Measurements from ENCODE around the gene MPPE1. TPM values are rescaled to one million over a fixed set of nuclear protein-coding genes. Genes with fewer than 3 reads are reported as not detected.
A peak's percentile ranks its signal among the peaks of the same experiment; 100 is the strongest.

The MPPE1 gene
- total and polyA plus RNA-seq, 8 donors: 39.8 to 68.0 (median 43.9) TPM

- Histone ChIP-seq H3K4me1 (peaks cover 15 to 42% of the 10 kb centered on the region in 2 donors), H3K36me3 (peaks cover 0 to 29% of the 10 kb centered on the region in 2 donors), H3K27ac (peak overlapping the region; percentile 100), H3K9me3 (no peaks in the 10 kb centered on the region), H3K27me3 (no peaks in the 10 kb centered on the region), H3K4me3 (peak overlapping the region; percentile 68 to 76)
- TF ChIP-seq, protein P1, sequence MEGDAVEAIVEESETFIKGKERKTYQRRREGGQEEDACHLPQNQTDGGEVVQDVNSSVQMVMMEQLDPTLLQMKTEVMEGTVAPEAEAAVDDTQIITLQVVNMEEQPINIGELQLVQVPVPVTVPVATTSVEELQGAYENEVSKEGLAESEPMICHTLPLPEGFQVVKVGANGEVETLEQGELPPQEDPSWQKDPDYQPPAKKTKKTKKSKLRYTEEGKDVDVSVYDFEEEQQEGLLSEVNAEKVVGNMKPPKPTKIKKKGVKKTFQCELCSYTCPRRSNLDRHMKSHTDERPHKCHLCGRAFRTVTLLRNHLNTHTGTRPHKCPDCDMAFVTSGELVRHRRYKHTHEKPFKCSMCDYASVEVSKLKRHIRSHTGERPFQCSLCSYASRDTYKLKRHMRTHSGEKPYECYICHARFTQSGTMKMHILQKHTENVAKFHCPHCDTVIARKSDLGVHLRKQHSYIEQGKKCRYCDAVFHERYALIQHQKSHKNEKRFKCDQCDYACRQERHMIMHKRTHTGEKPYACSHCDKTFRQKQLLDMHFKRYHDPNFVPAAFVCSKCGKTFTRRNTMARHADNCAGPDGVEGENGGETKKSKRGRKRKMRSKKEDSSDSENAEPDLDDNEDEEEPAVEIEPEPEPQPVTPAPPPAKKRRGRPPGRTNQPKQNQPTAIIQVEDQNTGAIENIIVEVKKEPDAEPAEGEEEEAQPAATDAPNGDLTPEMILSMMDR (IDR thresholded peaks at IDR 0.05): no peak
- no peak for ATAC-seq
- intact Hi-C loops (cut with DNase I): no loop called here
- no peak for DNase-seq
Measured at GRCh38 chr18:11906926-11907874, 917 bp downstream of the MPPE1 start.

DNA sequence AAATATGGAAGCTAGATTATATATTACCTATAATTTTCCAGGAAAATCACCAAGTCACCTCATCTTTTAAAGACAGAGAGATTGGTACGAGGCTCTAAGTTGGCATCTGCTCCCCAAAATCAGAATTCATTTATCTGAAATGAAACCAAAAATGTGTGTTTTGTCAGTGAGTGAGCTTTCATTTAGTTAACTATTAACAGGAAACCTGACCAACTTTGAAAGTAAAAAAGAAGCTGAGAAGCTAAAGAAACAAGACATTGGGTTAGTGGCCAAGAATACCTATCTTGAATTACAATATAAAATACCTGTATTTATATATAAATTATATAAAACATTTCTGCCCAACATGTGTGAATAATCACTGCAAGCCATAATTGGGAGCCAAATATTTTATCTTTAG lies 1.9 kb downstream of the MPPE1 start:
- Histone ChIP-seq H3K9me3 (no peaks in the 10 kb centered on the region), H3K27me3 (no peaks in the 10 kb centered on the region), H3K4me3 (no peak overlapping the region), H3K27ac (no peak overlapping the region), H3K36me3 (peaks cover 0 to 37% of the 10 kb centered on the region in 2 donors), H3K4me1 (peaks cover 15 to 42% of the 10 kb centered on the region in 2 donors)
- ATAC-seq (no peak), DNase-seq (no peak)
- TF ChIP-seq, protein P1 (IDR thresholded peaks at IDR 0.05): no peak
- intact Hi-C loops (cut with DNase I): no loop called here

- H3K4me3 ChIP-seq: no peak overlapping the region
- ATAC-seq: no peak
- H3K36me3 ChIP-seq: peaks cover 0 to 40% of the 10 kb centered on the region in 2 donors
- no peak for DNase-seq
- H3K27ac ChIP-seq: peak overlapping the region in 1 of 2 donors; percentile 41
- H3K4me1 ChIP-seq: peaks cover 15 to 42% of the 10 kb centered on the region in 2 donors
- TF ChIP-seq, protein P1 (IDR thresholded peaks at IDR 0.05): no peak
- intact Hi-C loops (cut with DNase I): no loop called here
- H3K27me3 ChIP-seq: no peaks in the 10 kb centered on the region
- H3K9me3 ChIP-seq: no peaks in the 10 kb centered on the region
Measured at GRCh38 chr18:11905613-11906012, 2.5 kb downstream of the MPPE1 start.

- peak overlapping the region in 1 of 2 donors; percentile 4 for H3K27ac ChIP-seq
- intact Hi-C loops (cut with DNase I): no loop called here
- H3K4me3 ChIP-seq: no peak overlapping the region
- DNase-seq (no peak), ATAC-seq (peak; percentile 32)
- H3K4me1 ChIP-seq: peaks cover 7 to 29% of the 10 kb centered on the region in 2 donors
- no peaks in the 10 kb centered on the region for H3K9me3 ChIP-seq
- no peaks in the 10 kb centered on the region for H3K27me3 ChIP-seq
- H3K36me3 ChIP-seq: peaks cover 0 to 62% of the 10 kb centered on the region in 2 donors
- TF ChIP-seq, protein P1 (IDR thresholded peaks at IDR 0.05): no peak
Measured at GRCh38 chr18:11902522-11903292, 5.4 kb downstream of the MPPE1 start.

All from left lung (tissue), 10 donors.